A549 (cell line): Measurements from ENCODE around the gene INKA2. TPM values are rescaled to one million over a fixed set of nuclear protein-coding genes. Genes with fewer than 3 reads are reported as not detected.
A peak's percentile ranks its signal among the peaks of the same experiment; 100 is the strongest.

ENCODE experiments used
- ATAC-seq, 2 experiments: fragments of 200-7000 bp in 1 of 2; fragments of >200 bp in 1 of 2; cut with Nextera tagmentation in 1 of 2; cut with Tn5 transposase in 1 of 2; 3 replicates each; pipeline versions ENCODE4 v1.8.0 to v1.9.1; 2018 to 2020; ENCODE audit warnings: mild to moderate bottlenecking in 1 of 2, moderate library complexity in 1 of 2
- CTCF ChIA-PET: fragments of 300-600 bp; sonication (Branson Sonifier 250); formaldehyde crosslinking; extraction: SDS; loops from one replicate; lab custom pipeline; 2021; ENCODE audit warnings: antibody characterized with exemption, inconsistent platforms; lab: Yijun Ruan, JAX
- POLR2A ChIA-PET: fragments of 350-600 bp; formaldehyde crosslinking; extraction: SDS; loops from one replicate; lab custom pipeline; 2021; ENCODE audit warnings: antibody characterized with exemption, inconsistent platforms; lab: Yijun Ruan, JAX
- DNase-seq, 2 experiments: peaks; one replicate each; pipeline versions ENCODE4 v3.0.0 to v3.0.0-alpha.2; 2011 to 2016; ENCODE audit warnings: low read depth in 1 of 2, low spot score in 1 of 2
- FAIRE-seq: peaks from 2 replicates; lab custom pipeline; 2011; peaks lifted over from hg19 to GRCh38; lab: Jason Lieb, UNC
- H3K27ac ChIP-seq, 2 experiments: fragments of >200 bp; sonication (Bioruptor Twin); formaldehyde crosslinking; 3 replicates each; pipeline ENCODE4 v1.5.1; 2016 to 2017
- H3K4me1 ChIP-seq: fragments of >200 bp; sonication (Bioruptor Twin); formaldehyde crosslinking; 3 replicates; pipeline ENCODE4 v1.6.1; 2016
- H3K4me2 ChIP-seq: fragments of >200 bp; sonication (Bioruptor Twin); formaldehyde crosslinking; 3 replicates; pipeline ENCODE4 v1.6.1; 2016
- H3K4me3 ChIP-seq: fragments of >200 bp; sonication (Bioruptor Twin); formaldehyde crosslinking; 3 replicates; pipeline ENCODE4 v1.5.1; 2016
- H3K9me3 ChIP-seq: fragments of >200 bp; sonication (Bioruptor Twin); formaldehyde crosslinking; 3 replicates; pipeline ENCODE4 v1.6.1; 2016
- HOXB5 ChIP-seq: fragments of 250-450 bp; sonication (Bioruptor Pico); IDR thresholded peaks from 2 replicates; pipeline ENCODE4 v1.5.0; 2020; ENCODE audit warnings: mild to moderate bottlenecking, moderate library complexity
- MAZ ChIP-seq: fragments of 150-350 bp; IDR thresholded peaks from 2 replicates; pipeline ENCODE4 v1.6.1; 2014; ENCODE audit warnings: antibody characterized with exemption, low read depth, low read length, borderline replicate concordance
- PBX3 ChIP-seq: IDR thresholded peaks from 2 replicates; pipeline ENCODE4 v1.6.1; 2012
- TFCP2L1 ChIP-seq: fragments of 250-450 bp; sonication (Bioruptor Pico); IDR thresholded peaks from 2 replicates; pipeline ENCODE4 v1.5.0; 2021; ENCODE audit warnings: mild to moderate bottlenecking
- polyA plus RNA-seq, 4 experiments: library from polyadenylated mRNA; depleted of rRNA in 3 of 4; stranded (reverse); fragments of >200 nt; fragmentation: RNase III in 1 of 4; extraction: RNeasy Plus Mini Kit Qiagen cat#74134 plus additional on column Dnase treatment in 1 of 4; gene quantifications; 2 replicates in 3 of 4; 3 replicates in 1 of 4; pipeline ENCODE4 v1.2.3, GENCODE V29; 2011 to 2017
- small RNA-seq, 6 experiments: library from RNA; depleted of rRNA; stranded (forward); fragments of <200 nt; gene quantifications; one replicate each; pipeline ENCODE3, GENCODE V24; 2012

INKA2 gene
- polyA plus RNA-seq, 2 of the 4 experiments (the other 2 are of a cell fraction), result 1.2 to 1.3 TPM

GRCh38 chr1:111690306-111690617, 48.9 kb downstream of the INKA2 start:
- TF ChIP-seq TFCP2L1 (CRISPR knock-in tag) (no peak), PBX3 (no peak), MAZ (no peak), HOXB5 (CRISPR knock-in tag) (no peak)
- TF ChIP-seq, all 56 proteins: peak for 0
- Histone ChIP-seq H3K4me3 (no peak overlapping the region), H3K27ac (no peak overlapping the region), H3K4me2 (0 out of 3 replicates have a peak overlapping the region, but pooled peaks have one; percentile 21), H3K4me1 (peaks cover 4% of the 10 kb centered on the region; the same call in 1 of the 3 replicates), H3K9me3 (no peaks in the 10 kb centered on the region)
- ATAC-seq, result no peak
- CTCF ChIA-PET, result interaction anchor here (1.0 kb wide), 1 partner anchor 65 kb away, joined by 3 read pairs; no protein-coding TSS in a partner anchor
- no peak for DNase-seq
- FAIRE-seq, result no peak
- POLR2A ChIA-PET, result no interaction called here

Small RNAs within 50 kb of the gene (small RNA-seq; reads per million reads assigned to genes)
- gene INKA2, result 0 to 43.9 (median 0.54) reads per million in 6 experiments

Other genes with a start within 250 kb of the INKA2 start
- not detected in 2 replicates for gene ADORA3, start 235.8 kb downstream of the INKA2 start, polyA plus RNA-seq (2011; rRNA removed)
- gene ADORA3, start 235.8 kb downstream of the INKA2 start, polyA plus RNA-seq (2017; fragmentation: RNase III; extraction: RNeasy Plus Mini Kit Qiagen cat#74134 plus additional on column Dnase treatment), result not detected in 3 replicates
- gene TMIGD3, start 235.8 kb downstream of the INKA2 start, polyA plus RNA-seq (2011; rRNA removed), result not detected in 2 replicates
- not detected in 3 replicates for gene TMIGD3, start 235.8 kb downstream of the INKA2 start, polyA plus RNA-seq (2017; fragmentation: RNase III; extraction: RNeasy Plus Mini Kit Qiagen cat#74134 plus additional on column Dnase treatment)
- 32.8 and 39.8 TPM in 2 replicates for gene RAP1A, start 119.6 kb downstream of the INKA2 start, polyA plus RNA-seq (2011; rRNA removed)
- 33.4 to 37.3 TPM (median 37.1 TPM) in 3 replicates for gene RAP1A, start 119.6 kb downstream of the INKA2 start, polyA plus RNA-seq (2017; fragmentation: RNase III; extraction: RNeasy Plus Mini Kit Qiagen cat#74134 plus additional on column Dnase treatment)
- gene DDX20, start 16.5 kb upstream of the INKA2 start, polyA plus RNA-seq (2011; rRNA removed), result 10.1 and 13.5 TPM in 2 replicates
- gene DDX20, start 16.5 kb upstream of the INKA2 start, polyA plus RNA-seq (2017; fragmentation: RNase III; extraction: RNeasy Plus Mini Kit Qiagen cat#74134 plus additional on column Dnase treatment), result 7.9 to 9.0 TPM (median 8.4 TPM) in 3 replicates